ENCODE measurements around the gene AP2A2.

The AP2A2 gene

GRCh38 chr11:1026641-1027482 is 101.2 kb downstream of the AP2A2 start:
- no peak overlapping the region for H3K4me3 ChIP-seq (ENCODE audit: control insufficient read depth in 1 of 7, extremely low read depth in 1 of 7, insufficient read depth in 4 of 7, low read depth in 2 of 7, low read length in 6 of 7)
- 85% methylated on average over 40 of the region's 46 CpGs for WGBS (ENCODE audit: insufficient coverage)
- ChIA-PET CTCF (interaction anchor here (0.7 to 1.0 kb wide), 2 partner anchors 23 to 72 kb away, joined by 3 to 4 read pairs; no protein-coding TSS in a partner anchor), POLR2A (no interaction called here)
- no peaks in the 10 kb centered on the region for H3K27me3 ChIP-seq (replicated peaks in 2 of 5; ENCODE audit: control insufficient read depth in 4 of 5, insufficient read depth in 5 of 5, low read length in 4 of 5)
- DNase-seq, result no peak
- H3K36me3 ChIP-seq (ENCODE audit: control insufficient read depth in 4 of 4, insufficient read depth in 4 of 4, low read length in 3 of 4), result no peaks in the 10 kb centered on the region
- no peaks in the 10 kb centered on the region for H3K9me3 ChIP-seq (ENCODE audit: control extremely low read depth in 1 of 5, control insufficient read depth in 4 of 5, insufficient read depth in 2 of 5, low read depth in 1 of 5, low read length in 4 of 5)
- H3K4me1 ChIP-seq (ENCODE audit: control extremely low read depth in 1 of 4, control insufficient read depth in 4 of 4, insufficient read depth in 4 of 4, low read length in 3 of 4), result no peaks in the 10 kb centered on the region
- no peak overlapping the region for H3K27ac ChIP-seq (ENCODE audit: insufficient read depth in 1 of 2, low read depth in 1 of 2, low read length in 2 of 2, poor library complexity in 1 of 2, severe bottlenecking in 2 of 2)

DNA sequence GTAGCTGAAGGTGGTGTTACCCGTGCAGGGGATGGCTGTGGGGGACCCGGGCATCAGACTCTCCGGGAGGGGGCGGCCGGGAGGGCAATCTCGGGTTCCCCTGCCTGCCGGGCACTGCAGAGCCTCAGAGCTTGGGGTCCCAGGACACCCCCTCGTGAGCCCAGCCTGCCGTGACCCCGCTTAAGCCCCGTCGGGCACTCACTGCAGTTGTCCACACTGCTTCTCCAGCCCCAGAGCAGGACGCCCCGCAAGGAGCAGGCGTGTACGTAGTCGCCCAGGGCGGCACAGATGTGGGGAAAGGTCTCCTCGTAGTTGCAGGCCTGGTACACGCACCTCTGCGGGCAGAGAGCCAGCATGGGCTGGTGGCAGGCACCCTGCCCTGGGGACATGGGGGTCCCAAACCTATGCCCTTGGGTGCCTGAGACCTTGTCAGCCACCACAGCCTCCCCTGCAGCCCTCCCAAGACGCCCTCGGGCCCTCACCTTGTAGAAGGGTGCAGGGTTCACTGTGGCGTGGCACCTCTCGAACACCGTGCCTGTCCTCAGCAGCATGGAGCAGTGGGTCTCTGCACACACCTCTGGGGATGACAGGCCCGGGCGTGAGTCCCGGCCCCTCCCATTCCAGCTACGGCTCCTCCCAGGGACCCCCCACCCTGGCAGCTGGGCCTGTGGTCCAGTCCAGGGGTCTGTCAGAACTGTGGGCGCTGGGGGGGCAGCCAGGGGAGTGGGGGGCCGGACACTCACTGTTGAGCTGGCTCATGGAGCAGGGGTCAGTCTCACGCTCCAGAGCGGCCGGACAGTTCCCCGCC is 102.0 kb downstream of the AP2A2 start:
- no peak overlapping the region for H3K4me3 ChIP-seq (ENCODE audit: control insufficient read depth in 1 of 7, extremely low read depth in 1 of 7, insufficient read depth in 4 of 7, low read depth in 2 of 7, low read length in 6 of 7)
- ChIA-PET POLR2A (no interaction called here), CTCF (no interaction called here)
- no peak overlapping the region for H3K27ac ChIP-seq (ENCODE audit: insufficient read depth in 1 of 2, low read depth in 1 of 2, low read length in 2 of 2, poor library complexity in 1 of 2, severe bottlenecking in 2 of 2)
- H3K27me3 ChIP-seq (replicated peaks in 2 of 5; ENCODE audit: control insufficient read depth in 4 of 5, insufficient read depth in 5 of 5, low read length in 4 of 5), result no peaks in the 10 kb centered on the region
- H3K9me3 ChIP-seq (ENCODE audit: control extremely low read depth in 1 of 5, control insufficient read depth in 4 of 5, insufficient read depth in 2 of 5, low read depth in 1 of 5, low read length in 4 of 5), result no peaks in the 10 kb centered on the region
- H3K36me3 ChIP-seq (ENCODE audit: control insufficient read depth in 4 of 4, insufficient read depth in 4 of 4, low read length in 3 of 4), result no peaks in the 10 kb centered on the region
- WGBS (ENCODE audit: insufficient coverage), result 94% methylated on average over 24 of the region's 36 CpGs
- no peak for DNase-seq
- no peaks in the 10 kb centered on the region for H3K4me1 ChIP-seq (ENCODE audit: control extremely low read depth in 1 of 4, control insufficient read depth in 4 of 4, insufficient read depth in 4 of 4, low read length in 3 of 4)

DNA sequence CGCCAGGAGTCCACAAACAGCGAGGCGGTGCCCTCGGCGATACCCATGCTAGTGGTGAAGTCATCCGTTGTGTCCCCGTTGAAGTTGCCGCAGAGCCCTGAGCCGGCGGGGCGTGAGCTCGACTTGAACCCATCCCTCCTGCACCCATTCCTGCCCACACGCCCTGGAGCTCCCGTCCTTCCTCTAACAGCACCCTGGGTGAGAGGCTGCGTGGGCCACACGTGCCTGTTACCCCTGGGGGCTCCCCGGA is 102.5 kb downstream of the AP2A2 start:
- no peaks in the 10 kb centered on the region for H3K4me1 ChIP-seq (ENCODE audit: control extremely low read depth in 1 of 4, control insufficient read depth in 4 of 4, insufficient read depth in 4 of 4, low read length in 3 of 4)
- DNase-seq, result no peak
- H3K4me3 ChIP-seq (ENCODE audit: control insufficient read depth in 1 of 7, extremely low read depth in 1 of 7, insufficient read depth in 4 of 7, low read depth in 2 of 7, low read length in 6 of 7), result no peak overlapping the region
- H3K27ac ChIP-seq (ENCODE audit: insufficient read depth in 1 of 2, low read depth in 1 of 2, low read length in 2 of 2, poor library complexity in 1 of 2, severe bottlenecking in 2 of 2), result no peak overlapping the region
- H3K9me3 ChIP-seq (ENCODE audit: control extremely low read depth in 1 of 5, control insufficient read depth in 4 of 5, insufficient read depth in 2 of 5, low read depth in 1 of 5, low read length in 4 of 5), result no peaks in the 10 kb centered on the region
- no peaks in the 10 kb centered on the region for H3K27me3 ChIP-seq (replicated peaks in 2 of 5; ENCODE audit: control insufficient read depth in 4 of 5, insufficient read depth in 5 of 5, low read length in 4 of 5)
- ChIA-PET POLR2A (no interaction called here), CTCF (no interaction called here)
- H3K36me3 ChIP-seq (ENCODE audit: control insufficient read depth in 4 of 4, insufficient read depth in 4 of 4, low read length in 3 of 4), result no peaks in the 10 kb centered on the region
- 91% methylated on average over 16 of the region's 17 CpGs for WGBS (ENCODE audit: insufficient coverage)

- no peak overlapping the region for H3K27ac ChIP-seq (ENCODE audit: insufficient read depth in 1 of 2, low read depth in 1 of 2, low read length in 2 of 2, poor library complexity in 1 of 2, severe bottlenecking in 2 of 2)
- no peaks in the 10 kb centered on the region for H3K36me3 ChIP-seq (ENCODE audit: control insufficient read depth in 4 of 4, insufficient read depth in 4 of 4, low read length in 3 of 4)
- ChIA-PET POLR2A (no interaction called here), CTCF (no interaction called here)
- no peaks in the 10 kb centered on the region for H3K9me3 ChIP-seq (ENCODE audit: control extremely low read depth in 1 of 5, control insufficient read depth in 4 of 5, insufficient read depth in 2 of 5, low read depth in 1 of 5, low read length in 4 of 5)
- no peak overlapping the region for H3K4me3 ChIP-seq (ENCODE audit: control insufficient read depth in 1 of 7, extremely low read depth in 1 of 7, insufficient read depth in 4 of 7, low read depth in 2 of 7, low read length in 6 of 7)
- H3K27me3 ChIP-seq (replicated peaks in 2 of 5; ENCODE audit: control insufficient read depth in 4 of 5, insufficient read depth in 5 of 5, low read length in 4 of 5), result no peaks in the 10 kb centered on the region
- WGBS (ENCODE audit: insufficient coverage), result 92% methylated on average over 10 of the region's 14 CpGs
- H3K4me1 ChIP-seq (ENCODE audit: control extremely low read depth in 1 of 4, control insufficient read depth in 4 of 4, insufficient read depth in 4 of 4, low read length in 3 of 4), result no peaks in the 10 kb centered on the region
- DNase-seq, result no peak
These were observed 102.9 kb downstream of the AP2A2 start for GRCh38 chr11:1028616-1029015.

DNA sequence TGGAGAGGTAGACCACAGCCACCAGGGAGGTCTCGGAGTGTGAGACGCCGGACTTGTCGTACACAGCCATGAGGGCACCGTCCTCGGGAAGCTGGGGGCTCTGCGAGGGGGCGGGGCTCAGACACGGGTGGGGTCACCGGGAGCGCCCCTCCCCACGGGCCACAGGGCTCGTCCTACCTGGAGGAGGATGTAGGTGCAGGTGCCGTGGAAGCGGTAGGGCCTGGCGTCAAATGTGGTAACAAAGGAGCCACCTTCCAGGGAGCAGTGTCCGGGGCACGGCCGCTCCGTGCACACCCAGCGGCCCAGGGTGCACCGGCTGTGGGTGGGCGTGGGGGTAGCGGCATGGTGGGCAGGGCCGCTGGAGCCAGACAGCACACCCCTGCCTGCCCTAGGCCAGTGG is 103.4 kb downstream of the AP2A2 start:
- 93% methylated on average over 22 of the region's 25 CpGs for WGBS (ENCODE audit: insufficient coverage)
- no peaks in the 10 kb centered on the region for H3K4me1 ChIP-seq (ENCODE audit: control extremely low read depth in 1 of 4, control insufficient read depth in 4 of 4, insufficient read depth in 4 of 4, low read length in 3 of 4)
- H3K27ac ChIP-seq (ENCODE audit: insufficient read depth in 1 of 2, low read depth in 1 of 2, low read length in 2 of 2, poor library complexity in 1 of 2, severe bottlenecking in 2 of 2), result no peak overlapping the region
- no peaks in the 10 kb centered on the region for H3K36me3 ChIP-seq (ENCODE audit: control insufficient read depth in 4 of 4, insufficient read depth in 4 of 4, low read length in 3 of 4)
- POLR2A ChIA-PET, result no interaction called here
- H3K4me3 ChIP-seq (ENCODE audit: control insufficient read depth in 1 of 7, extremely low read depth in 1 of 7, insufficient read depth in 4 of 7, low read depth in 2 of 7, low read length in 6 of 7), result no peak overlapping the region
- DNase-seq, result no peak
- no peaks in the 10 kb centered on the region for H3K27me3 ChIP-seq (replicated peaks in 2 of 5; ENCODE audit: control insufficient read depth in 4 of 5, insufficient read depth in 5 of 5, low read length in 4 of 5)
- no peaks in the 10 kb centered on the region for H3K9me3 ChIP-seq (ENCODE audit: control extremely low read depth in 1 of 5, control insufficient read depth in 4 of 5, insufficient read depth in 2 of 5, low read depth in 1 of 5, low read length in 4 of 5)
- CTCF ChIA-PET, result interaction anchor here (0.6 kb wide), 1 partner anchor 266 kb away, joined by 3 read pairs; no protein-coding TSS in a partner anchor

- H3K4me3 ChIP-seq (ENCODE audit: control insufficient read depth in 1 of 7, extremely low read depth in 1 of 7, insufficient read depth in 4 of 7, low read depth in 2 of 7, low read length in 6 of 7), result no peak overlapping the region
- ChIA-PET POLR2A (no interaction called here), CTCF (interaction anchor here (0.6 kb wide), 1 partner anchor 267 kb away, joined by 3 read pairs; no protein-coding TSS in a partner anchor)
- WGBS (ENCODE audit: insufficient coverage), result 64% methylated on average over 16 of the region's 16 CpGs
- no peaks in the 10 kb centered on the region for H3K36me3 ChIP-seq (ENCODE audit: control insufficient read depth in 4 of 4, insufficient read depth in 4 of 4, low read length in 3 of 4)
- H3K27me3 ChIP-seq (replicated peaks in 2 of 5; ENCODE audit: control insufficient read depth in 4 of 5, insufficient read depth in 5 of 5, low read length in 4 of 5), result no peaks in the 10 kb centered on the region
- H3K9me3 ChIP-seq (ENCODE audit: control extremely low read depth in 1 of 5, control insufficient read depth in 4 of 5, insufficient read depth in 2 of 5, low read depth in 1 of 5, low read length in 4 of 5), result no peaks in the 10 kb centered on the region
- DNase-seq, result no peak
- no peaks in the 10 kb centered on the region for H3K4me1 ChIP-seq (ENCODE audit: control extremely low read depth in 1 of 4, control insufficient read depth in 4 of 4, insufficient read depth in 4 of 4, low read length in 3 of 4)
- no peak overlapping the region for H3K27ac ChIP-seq (ENCODE audit: insufficient read depth in 1 of 2, low read depth in 1 of 2, low read length in 2 of 2, poor library complexity in 1 of 2, severe bottlenecking in 2 of 2)
These were observed 104.0 kb downstream of the AP2A2 start for GRCh38 chr11:1029654-1030053.

- no peak overlapping the region for H3K4me3 ChIP-seq (ENCODE audit: control insufficient read depth in 1 of 7, extremely low read depth in 1 of 7, insufficient read depth in 4 of 7, low read depth in 2 of 7, low read length in 6 of 7)
- 85% methylated on average over 6 of the region's 16 CpGs for WGBS (ENCODE audit: insufficient coverage)
- CTCF ChIA-PET, result no interaction called here
These were observed 104.4 kb downstream of the AP2A2 start for GRCh38 chr11:1030086-1030485.

More at GRCh38 chr11:1030086-1030485, 104.4 kb downstream of the AP2A2 start:
- no peak for DNase-seq
- Histone ChIP-seq H3K36me3 (ENCODE audit: control insufficient read depth in 4 of 4, insufficient read depth in 4 of 4, low read length in 3 of 4) (no peaks in the 10 kb centered on the region), H3K27ac (ENCODE audit: insufficient read depth in 1 of 2, low read depth in 1 of 2, low read length in 2 of 2, poor library complexity in 1 of 2, severe bottlenecking in 2 of 2) (no peak overlapping the region), H3K27me3 (replicated peaks in 2 of 5; ENCODE audit: control insufficient read depth in 4 of 5, insufficient read depth in 5 of 5, low read length in 4 of 5) (no peaks in the 10 kb centered on the region), H3K9me3 (ENCODE audit: control extremely low read depth in 1 of 5, control insufficient read depth in 4 of 5, insufficient read depth in 2 of 5, low read depth in 1 of 5, low read length in 4 of 5) (no peaks in the 10 kb centered on the region), H3K4me1 (ENCODE audit: control extremely low read depth in 1 of 4, control insufficient read depth in 4 of 4, insufficient read depth in 4 of 4, low read length in 3 of 4) (no peaks in the 10 kb centered on the region)
- POLR2A ChIA-PET, result no interaction called here

Data from common myeloid progenitor, CD34-positive (primary cell).